HEK293 (cell line): ENCODE results near the gene DCLK1.

Experiments used
- CTCF ChIP-seq: fragments of 450-650 bp; formaldehyde crosslinking; IDR thresholded peaks from 2 replicates; pipeline ENCODE4 v1.5.1; 2016; ENCODE audit warnings: missing biosample characterization, missing genetic modification characterization
- OSR2 ChIP-seq: fragments of 450-650 bp; formaldehyde crosslinking; IDR thresholded peaks from 2 replicates; pipeline ENCODE4 v1.5.1; 2016; ENCODE audit warnings: missing biosample characterization, missing genetic modification characterization
- TRIM28 ChIP-seq: IDR thresholded peaks from 2 replicates; pipeline ENCODE4 v1.6.1; 2011; ENCODE audit warnings: low read length, control low read depth, borderline replicate concordance
- ZBTB20 ChIP-seq: fragments of 450-650 bp; formaldehyde crosslinking; IDR thresholded peaks from 2 replicates; pipeline ENCODE4 v1.5.1; 2016; ENCODE audit warnings: missing biosample characterization, missing genetic modification characterization
- TF ChIP-seq, protein P1 (sequence below): fragments of 450-650 bp; formaldehyde crosslinking; IDR thresholded peaks from 2 replicates; pipeline ENCODE4 v1.5.1; 2016; ENCODE audit warnings: missing biosample characterization, missing genetic modification characterization
- TF ChIP-seq, protein P2 (sequence below): fragments of 450-650 bp; formaldehyde crosslinking; IDR thresholded peaks from 2 replicates; pipeline ENCODE4 v1.5.0; 2017; ENCODE audit warnings: missing biosample characterization, missing genetic modification characterization, borderline replicate concordance
- TF ChIP-seq, protein P3 (sequence below): fragments of 450-650 bp; formaldehyde crosslinking; IDR thresholded peaks from 2 replicates; pipeline ENCODE4 v1.5.1; 2016; ENCODE audit warnings: missing biosample characterization, missing genetic modification characterization

DNA sequence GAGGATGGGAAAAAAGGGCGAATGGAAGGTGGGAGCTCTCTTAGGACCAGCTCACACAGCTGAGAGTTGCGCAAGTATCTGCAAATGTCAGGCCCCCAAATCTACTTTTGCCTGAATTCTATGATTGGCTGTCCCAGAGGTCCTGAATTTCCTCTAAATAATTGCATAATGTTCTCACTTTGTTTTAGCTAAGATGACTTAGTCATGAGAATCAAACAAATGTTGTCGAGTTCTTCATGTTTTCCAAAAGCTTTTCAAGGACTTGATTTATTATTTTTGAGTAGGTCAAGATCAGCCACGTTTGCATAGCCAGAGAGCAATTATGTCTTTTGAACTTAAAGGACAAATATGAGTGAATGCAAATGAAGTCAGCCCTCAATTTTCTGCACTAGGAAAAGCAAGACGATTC, 408.1 kb downstream of the DCLK1 start:
- no peak for TF ChIP-seq OSR2 (tag by site-specific recombination)
- TF ChIP-seq CTCF, result no peak
- no peak for TF ChIP-seq TRIM28
- TF ChIP-seq ZBTB20 (tag by site-specific recombination), result no peak
- TF ChIP-seq, protein P1, sequence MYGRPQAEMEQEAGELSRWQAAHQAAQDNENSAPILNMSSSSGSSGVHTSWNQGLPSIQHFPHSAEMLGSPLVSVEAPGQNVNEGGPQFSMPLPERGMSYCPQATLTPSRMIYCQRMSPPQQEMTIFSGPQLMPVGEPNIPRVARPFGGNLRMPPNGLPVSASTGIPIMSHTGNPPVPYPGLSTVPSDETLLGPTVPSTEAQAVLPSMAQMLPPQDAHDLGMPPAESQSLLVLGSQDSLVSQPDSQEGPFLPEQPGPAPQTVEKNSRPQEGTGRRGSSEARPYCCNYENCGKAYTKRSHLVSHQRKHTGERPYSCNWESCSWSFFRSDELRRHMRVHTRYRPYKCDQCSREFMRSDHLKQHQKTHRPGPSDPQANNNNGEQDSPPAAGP (tag by site-specific recombination), result no peak
- TF ChIP-seq, protein P2, sequence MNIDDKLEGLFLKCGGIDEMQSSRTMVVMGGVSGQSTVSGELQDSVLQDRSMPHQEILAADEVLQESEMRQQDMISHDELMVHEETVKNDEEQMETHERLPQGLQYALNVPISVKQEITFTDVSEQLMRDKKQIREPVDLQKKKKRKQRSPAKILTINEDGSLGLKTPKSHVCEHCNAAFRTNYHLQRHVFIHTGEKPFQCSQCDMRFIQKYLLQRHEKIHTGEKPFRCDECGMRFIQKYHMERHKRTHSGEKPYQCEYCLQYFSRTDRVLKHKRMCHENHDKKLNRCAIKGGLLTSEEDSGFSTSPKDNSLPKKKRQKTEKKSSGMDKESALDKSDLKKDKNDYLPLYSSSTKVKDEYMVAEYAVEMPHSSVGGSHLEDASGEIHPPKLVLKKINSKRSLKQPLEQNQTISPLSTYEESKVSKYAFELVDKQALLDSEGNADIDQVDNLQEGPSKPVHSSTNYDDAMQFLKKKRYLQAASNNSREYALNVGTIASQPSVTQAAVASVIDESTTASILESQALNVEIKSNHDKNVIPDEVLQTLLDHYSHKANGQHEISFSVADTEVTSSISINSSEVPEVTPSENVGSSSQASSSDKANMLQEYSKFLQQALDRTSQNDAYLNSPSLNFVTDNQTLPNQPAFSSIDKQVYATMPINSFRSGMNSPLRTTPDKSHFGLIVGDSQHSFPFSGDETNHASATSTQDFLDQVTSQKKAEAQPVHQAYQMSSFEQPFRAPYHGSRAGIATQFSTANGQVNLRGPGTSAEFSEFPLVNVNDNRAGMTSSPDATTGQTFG (tag by site-specific recombination), result no peak
- TF ChIP-seq, protein P3, sequence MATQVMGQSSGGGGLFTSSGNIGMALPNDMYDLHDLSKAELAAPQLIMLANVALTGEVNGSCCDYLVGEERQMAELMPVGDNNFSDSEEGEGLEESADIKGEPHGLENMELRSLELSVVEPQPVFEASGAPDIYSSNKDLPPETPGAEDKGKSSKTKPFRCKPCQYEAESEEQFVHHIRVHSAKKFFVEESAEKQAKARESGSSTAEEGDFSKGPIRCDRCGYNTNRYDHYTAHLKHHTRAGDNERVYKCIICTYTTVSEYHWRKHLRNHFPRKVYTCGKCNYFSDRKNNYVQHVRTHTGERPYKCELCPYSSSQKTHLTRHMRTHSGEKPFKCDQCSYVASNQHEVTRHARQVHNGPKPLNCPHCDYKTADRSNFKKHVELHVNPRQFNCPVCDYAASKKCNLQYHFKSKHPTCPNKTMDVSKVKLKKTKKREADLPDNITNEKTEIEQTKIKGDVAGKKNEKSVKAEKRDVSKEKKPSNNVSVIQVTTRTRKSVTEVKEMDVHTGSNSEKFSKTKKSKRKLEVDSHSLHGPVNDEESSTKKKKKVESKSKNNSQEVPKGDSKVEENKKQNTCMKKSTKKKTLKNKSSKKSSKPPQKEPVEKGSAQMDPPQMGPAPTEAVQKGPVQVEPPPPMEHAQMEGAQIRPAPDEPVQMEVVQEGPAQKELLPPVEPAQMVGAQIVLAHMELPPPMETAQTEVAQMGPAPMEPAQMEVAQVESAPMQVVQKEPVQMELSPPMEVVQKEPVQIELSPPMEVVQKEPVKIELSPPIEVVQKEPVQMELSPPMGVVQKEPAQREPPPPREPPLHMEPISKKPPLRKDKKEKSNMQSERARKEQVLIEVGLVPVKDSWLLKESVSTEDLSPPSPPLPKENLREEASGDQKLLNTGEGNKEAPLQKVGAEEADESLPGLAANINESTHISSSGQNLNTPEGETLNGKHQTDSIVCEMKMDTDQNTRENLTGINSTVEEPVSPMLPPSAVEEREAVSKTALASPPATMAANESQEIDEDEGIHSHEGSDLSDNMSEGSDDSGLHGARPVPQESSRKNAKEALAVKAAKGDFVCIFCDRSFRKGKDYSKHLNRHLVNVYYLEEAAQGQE (tag by site-specific recombination), result no peak
